Measurements from ENCODE around the gene NMRAL1. TPM values are rescaled to one million over a fixed set of nuclear protein-coding genes. Genes with fewer than 3 reads are reported as not detected.

NMRAL1 gene
- total and polyA plus RNA-seq, 2 donors (not counting 1 experiment from before 2014, with no cell fraction given), result 48.6 to 68.8 TPM

DNA sequence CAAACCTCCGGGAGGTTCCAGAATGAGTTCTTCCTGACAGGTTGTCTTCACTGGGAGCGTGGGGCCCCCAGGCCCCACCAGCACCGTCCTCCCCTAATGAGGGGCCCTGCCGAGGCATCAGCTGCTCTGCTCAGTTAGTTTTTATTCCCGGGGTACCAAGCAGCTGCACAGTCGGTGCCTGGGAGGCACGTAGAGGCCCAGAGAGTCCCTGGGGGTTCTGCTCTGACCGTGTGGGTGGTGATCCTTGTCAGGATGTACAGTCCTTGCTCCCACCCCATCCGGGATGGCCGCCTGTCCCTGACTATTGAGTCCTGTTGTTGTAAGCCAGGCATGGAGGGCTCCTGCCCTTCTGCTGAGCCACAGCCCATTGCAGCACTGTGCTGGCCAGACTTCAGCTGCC, 18.5 kb downstream of the NMRAL1 start:
- no peaks in the 10 kb centered on the region for H3K27me3 Mint-ChIP-seq
- H3K27ac Mint-ChIP-seq, result no peak overlapping the region
- no peaks in the 10 kb centered on the region for H3K9me3 Mint-ChIP-seq (ENCODE audit: insufficient read depth)
- no peaks in the 10 kb centered on the region for H4K20me1 ChIP-seq (ENCODE audit: control insufficient read depth, insufficient read depth, low read length, poor library complexity, severe bottlenecking)
- H3K9ac ChIP-seq (ENCODE audit: low read length), result no peak overlapping the region
- no peak overlapping the region for H3K27ac ChIP-seq (ENCODE audit: low read length in 2 of 2)
- no peak overlapping the region for H3K4me2 ChIP-seq (replicated peaks; ENCODE audit: low read depth, low read length, poor library complexity, severe bottlenecking)
- no peaks in the 10 kb centered on the region for H3K4me1 ChIP-seq (ENCODE audit: control insufficient read depth in 2 of 2, insufficient read depth in 2 of 2, low read length in 2 of 2)
- TF ChIP-seq CTCF (IDR thresholded peaks at IDR 0.05) (no peak), EZH2 (IDR thresholded peaks at IDR 0.05; ENCODE audit: borderline replicate concordance, insufficient read depth, low read depth, low read length, poor library complexity, severe bottlenecking) (no peak)
- ChIA-PET CTCF (interaction anchor here (1.4 kb wide), 1 partner anchor 94 kb away, joined by 3 read pairs; no protein-coding TSS in a partner anchor), POLR2A (no interaction called here)
- no peak overlapping the region for H3K4me3 Mint-ChIP-seq
- intact Hi-C loops (cut with micrococcal nuclease), result no loop called here
- H2AFZ ChIP-seq (ENCODE audit: insufficient read depth, low read depth, low read length, poor library complexity, severe bottlenecking), result no peak overlapping the region
- ATAC-seq (ENCODE audit: low read depth) (no peak), DNase-seq (no peak)
- no peak overlapping the region for H3K4me3 ChIP-seq (ENCODE audit: control extremely low read depth in 1 of 5, extremely low read depth in 1 of 5, insufficient read depth in 1 of 5, low read depth in 2 of 5, low read length in 4 of 5)
- H3K27me3 ChIP-seq (replicated peaks in 1 of 4; ENCODE audit: control extremely low read depth in 1 of 4, control insufficient read depth in 3 of 4, insufficient read depth in 4 of 4, low read length in 3 of 4), result no peaks in the 10 kb centered on the region
- H3K4me1 Mint-ChIP-seq, result no peaks in the 10 kb centered on the region
- no peaks in the 10 kb centered on the region for H3K79me2 ChIP-seq (ENCODE audit: control insufficient read depth, insufficient read depth, low read length)
- H3K9me3 ChIP-seq (ENCODE audit: control extremely low read depth in 1 of 3, control insufficient read depth in 2 of 3, insufficient read depth in 1 of 3, low read length in 2 of 3), result no peaks in the 10 kb centered on the region
- WGBS (ENCODE audit: insufficient coverage), result 79% methylated on average over 9 of the region's 10 CpGs
- H3K36me3 ChIP-seq (replicated peaks in 1 of 2; ENCODE audit: control extremely low read depth in 1 of 2, control insufficient read depth in 1 of 2, extremely low read depth in 1 of 2, insufficient read depth in 2 of 2, low read length in 1 of 2), result peaks cover 2 to 50% of the 10 kb centered on the region in 2 experiments

DNA sequence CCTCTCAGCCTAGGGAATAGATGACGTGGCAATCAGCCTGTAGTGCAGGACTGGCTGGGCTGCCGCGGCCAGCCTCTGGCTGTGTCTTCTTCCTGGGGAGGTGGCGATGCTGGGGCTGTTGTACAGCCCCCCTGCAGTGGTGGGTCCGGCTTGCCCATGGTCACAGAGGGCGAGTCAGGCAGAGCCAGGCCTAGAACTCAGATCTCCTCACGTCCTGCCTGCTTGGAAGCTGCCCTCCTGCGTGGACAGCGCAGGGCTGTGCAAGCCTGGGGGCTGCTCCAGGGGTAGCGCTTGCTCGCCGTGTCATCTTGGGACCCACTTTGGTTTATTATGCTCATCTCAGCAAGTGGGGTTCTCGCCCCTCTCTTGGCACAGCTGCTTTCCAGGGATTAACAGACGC, 19.3 kb downstream of the NMRAL1 start:
- no peaks in the 10 kb centered on the region for H3K27me3 Mint-ChIP-seq
- POLR2A ChIA-PET, result no interaction called here
- Histone ChIP-seq H3K4me3 (ENCODE audit: control extremely low read depth in 1 of 5, extremely low read depth in 1 of 5, insufficient read depth in 1 of 5, low read depth in 2 of 5, low read length in 4 of 5) (no peak overlapping the region), H2AFZ (ENCODE audit: insufficient read depth, low read depth, low read length, poor library complexity, severe bottlenecking) (no peak overlapping the region), H3K27me3 (replicated peaks in 1 of 4; ENCODE audit: control extremely low read depth in 1 of 4, control insufficient read depth in 3 of 4, insufficient read depth in 4 of 4, low read length in 3 of 4) (no peaks in the 10 kb centered on the region), H3K79me2 (ENCODE audit: control insufficient read depth, insufficient read depth, low read length) (no peaks in the 10 kb centered on the region), H3K9me3 (ENCODE audit: control extremely low read depth in 1 of 3, control insufficient read depth in 2 of 3, insufficient read depth in 1 of 3, low read length in 2 of 3) (no peaks in the 10 kb centered on the region), H3K9ac (ENCODE audit: low read length) (no peak overlapping the region), H3K27ac (ENCODE audit: low read length in 2 of 2) (no peak overlapping the region), H3K4me1 (ENCODE audit: control insufficient read depth in 2 of 2, insufficient read depth in 2 of 2, low read length in 2 of 2) (no peaks in the 10 kb centered on the region), H4K20me1 (ENCODE audit: control insufficient read depth, insufficient read depth, low read length, poor library complexity, severe bottlenecking) (no peaks in the 10 kb centered on the region), H3K36me3 (replicated peaks in 1 of 2; ENCODE audit: control extremely low read depth in 1 of 2, control insufficient read depth in 1 of 2, extremely low read depth in 1 of 2, insufficient read depth in 2 of 2, low read length in 1 of 2) (peaks cover 2 to 59% of the 10 kb centered on the region in 2 experiments), H3K4me2 (replicated peaks; ENCODE audit: low read depth, low read length, poor library complexity, severe bottlenecking) (no peak overlapping the region)
- intact Hi-C loops (cut with micrococcal nuclease), result no loop called here
- no peak for ATAC-seq (ENCODE audit: low read depth)
- TF ChIP-seq EZH2 (IDR thresholded peaks at IDR 0.05; ENCODE audit: borderline replicate concordance, insufficient read depth, low read depth, low read length, poor library complexity, severe bottlenecking) (no peak), CTCF (IDR thresholded peaks at IDR 0.05) (no peak)
- DNase-seq, result no peak
- no peak overlapping the region for H3K4me3 Mint-ChIP-seq
- WGBS (ENCODE audit: insufficient coverage), result 92% methylated on average over 14 of the region's 14 CpGs
- CTCF ChIA-PET, result no interaction called here
- no peaks in the 10 kb centered on the region for H3K4me1 Mint-ChIP-seq
- no peaks in the 10 kb centered on the region for H3K9me3 Mint-ChIP-seq (ENCODE audit: insufficient read depth)
- no peak overlapping the region for H3K27ac Mint-ChIP-seq

Data from B cell (primary cell).